Neural cell (in vitro differentiated cells): ENCODE results near the gene FCHSD1. TPM values are rescaled to one million over a fixed set of nuclear protein-coding genes. Genes with fewer than 3 reads are reported as not detected.

ENCODE experiments used
- H2AFZ ChIP-seq: fragments of 200-600, 300-800 bp; sonication (generic), shearing (Covaris generic); 2 replicates; pipeline ENCODE4 v1.6.0; 2014; ENCODE audit warnings: low read depth, mild to moderate bottlenecking, antibody characterized with exemption, low read length, moderate library complexity
- H3F3A ChIP-seq: fragments of 200-600 bp; shearing (Covaris generic); 2 replicates; pipeline ENCODE4 v1.6.1; 2016; ENCODE audit warnings: mild to moderate bottlenecking, moderate library complexity, mixed read lengths, antibody characterized with exemption, low read length; ENCODE audit not compliant: insufficient read depth, poor library complexity, severe bottlenecking
- H3K27ac ChIP-seq: fragments of 200-600, 300-800 bp; sonication (generic), shearing (Covaris generic); 2 replicates; pipeline ENCODE4 v1.5.1; 2014; ENCODE audit warnings: mild to moderate bottlenecking, low read length, moderate library complexity
- H3K27me3 ChIP-seq: fragments of 300-800, 200-600 bp; sonication (generic), shearing (Covaris generic); 2 replicates; pipeline ENCODE4 v1.6.0; 2014; ENCODE audit warnings: mild to moderate bottlenecking, low read depth, low read length, moderate library complexity; ENCODE audit not compliant: insufficient read depth
- H3K36me3 ChIP-seq: fragments of 300-800, 200-600 bp; sonication (generic), shearing (Covaris generic); 2 replicates; pipeline ENCODE4 v1.5.1; 2014; ENCODE audit warnings: mild to moderate bottlenecking, antibody characterized with exemption, low read length, moderate library complexity; ENCODE audit not compliant: insufficient read depth
- H3K4me2 ChIP-seq: fragments of 300-800, 200-600 bp; sonication (generic), shearing (Covaris generic); 2 replicates; pipeline ENCODE4 v1.6.0; 2014; ENCODE audit warnings: mild to moderate bottlenecking, low read length
- H3K4me3 ChIP-seq: fragments of 300-800, 200-600 bp; sonication (generic), shearing (Covaris generic); 2 replicates; pipeline ENCODE4 v1.5.1; 2014; ENCODE audit warnings: mild to moderate bottlenecking, low read length, moderate library complexity
- H3K79me2 ChIP-seq: fragments of 200-600 bp; shearing (Covaris generic); replicated peaks from 2 replicates; pipeline ENCODE4 v1.6.0; 2014; ENCODE audit warnings: mild to moderate bottlenecking, low read length, moderate library complexity; ENCODE audit not compliant: insufficient read depth
- H3K9ac ChIP-seq: fragments of 300-800, 200-600 bp; sonication (generic), shearing (Covaris generic); 2 replicates; pipeline ENCODE4 v1.6.1; 2016; ENCODE audit warnings: mild to moderate bottlenecking, low read length, mixed read lengths
- H3K9me2 ChIP-seq: fragments of 200-600 bp; shearing (Covaris generic); 2 replicates; pipeline ENCODE4 v1.6.1; 2016; ENCODE audit warnings: mild to moderate bottlenecking, low read length, mixed read lengths; ENCODE audit not compliant: insufficient read depth
- H3K9me3 ChIP-seq: fragments of 200-600, 300-800 bp; sonication (generic), shearing (Covaris generic); 2 replicates; pipeline ENCODE4 v1.6.1; 2016; ENCODE audit warnings: mild to moderate bottlenecking, mixed run types, low read length, moderate library complexity, mixed read lengths
- H4K20me1 ChIP-seq: fragments of 200-600 bp; shearing (Covaris generic); 2 replicates; pipeline ENCODE4 v1.6.1; 2016; ENCODE audit warnings: mild to moderate bottlenecking, mixed run types; ENCODE audit not compliant: insufficient read depth
- CTCF ChIP-seq: fragments of 450-650 bp; IDR thresholded peaks from 2 replicates; pipeline ENCODE4 v1.5.1; 2014; ENCODE audit warnings: antibody characterized with exemption, mild to moderate bottlenecking, moderate library complexity; ENCODE audit not compliant: poor library complexity, severe bottlenecking
- EP300 ChIP-seq: fragments of 450-650 bp; conservative IDR thresholded peaks from 2 replicates; pipeline ENCODE4 v1.6.1; 2014; ENCODE audit warnings: antibody characterized with exemption, mild to moderate bottlenecking, moderate library complexity; ENCODE audit not compliant: poor library complexity, severe bottlenecking
- EZH2 ChIP-seq: fragments of 200-600, 300-800 bp; shearing (Covaris generic), sonication (generic); IDR thresholded peaks from 2 replicates; pipeline ENCODE4 v1.6.1; 2014; ENCODE audit warnings: antibody characterized with exemption, low read length, borderline replicate concordance, mild to moderate bottlenecking; ENCODE audit not compliant: insufficient read depth, poor library complexity, severe bottlenecking
- MXI1 ChIP-seq: fragments of 450-650 bp; conservative IDR thresholded peaks from 2 replicates; pipeline ENCODE4 v1.6.1; 2014; ENCODE audit warnings: antibody characterized with exemption, mild to moderate bottlenecking; ENCODE audit not compliant: poor library complexity, severe bottlenecking
- POLR2AphosphoS5 ChIP-seq: IDR thresholded peaks from 2 replicates; pipeline ENCODE4 v1.6.1; 2012
- RAD21 ChIP-seq: fragments of 450-650 bp; conservative IDR thresholded peaks from 2 replicates; pipeline ENCODE4 v1.6.1; 2014; ENCODE audit warnings: antibody characterized with exemption, mild to moderate bottlenecking, moderate library complexity
- REST ChIP-seq: IDR thresholded peaks from 2 replicates; pipeline ENCODE4 v1.6.1; 2012; ENCODE audit warnings: borderline replicate concordance
- SMC3 ChIP-seq: fragments of 450-650 bp; conservative IDR thresholded peaks from 2 replicates; pipeline ENCODE4 v1.6.1; 2014; ENCODE audit warnings: antibody characterized with exemption, mild to moderate bottlenecking, moderate library complexity; ENCODE audit not compliant: poor library complexity
- TAF1 ChIP-seq: IDR thresholded peaks from 2 replicates; pipeline ENCODE4 v1.6.1; 2012; ENCODE audit warnings: low read depth
- polyA plus RNA-seq: library from polyadenylated mRNA; depleted of rRNA; stranded (reverse); fragments of >200 nt; gene quantifications from 2 replicates; pipeline ENCODE4 v1.2.3, GENCODE V29; 2014

The FCHSD1 gene
- polyA plus RNA-seq, 1 donor from 2014 or later, result 3.9 TPM

- H3K36me3 ChIP-seq, result no peaks in the 10 kb centered on the region
- no peaks in the 10 kb centered on the region for H3F3A ChIP-seq
- H4K20me1 ChIP-seq, result no peaks in the 10 kb centered on the region
- no peaks in the 10 kb centered on the region for H3K79me2 ChIP-seq
- H3K9ac ChIP-seq, result no peak overlapping the region
- H2AFZ ChIP-seq, result no peak overlapping the region
- TF ChIP-seq TAF1 (no peak), POLR2AphosphoS5 (no peak), EP300 (no peak), MXI1 (no peak), EZH2 (no peak), RAD21 (no peak), REST (no peak), CTCF (no peak), SMC3 (no peak)
- H3K9me3 ChIP-seq, result no peaks in the 10 kb centered on the region
- no peaks in the 10 kb centered on the region for H3K9me2 ChIP-seq
- no peaks in the 10 kb centered on the region for H3K27me3 ChIP-seq
- H3K27ac ChIP-seq, result no peak overlapping the region
- no peak overlapping the region for H3K4me3 ChIP-seq
- H3K4me2 ChIP-seq, result no peak overlapping the region
These were observed 9.5 kb downstream of the FCHSD1 start for GRCh38 chr5:141641634-141642267.

GRCh38 chr5:141640698-141641097 is 10.5 kb downstream of the FCHSD1 start:
- Histone ChIP-seq H3K9ac (no peak overlapping the region), H3K4me3 (no peak overlapping the region), H3K4me2 (no peak overlapping the region), H4K20me1 (no peaks in the 10 kb centered on the region), H3K9me2 (no peaks in the 10 kb centered on the region), H2AFZ (no peak overlapping the region), H3K27ac (no peak overlapping the region), H3K36me3 (no peaks in the 10 kb centered on the region), H3K27me3 (no peaks in the 10 kb centered on the region), H3K9me3 (no peaks in the 10 kb centered on the region), H3K79me2 (peaks cover 9% of the 10 kb centered on the region), H3F3A (no peaks in the 10 kb centered on the region)
- TF ChIP-seq MXI1 (no peak), REST (no peak), POLR2AphosphoS5 (no peak), CTCF (no peak), EZH2 (no peak), SMC3 (no peak), TAF1 (no peak), RAD21 (no peak), EP300 (no peak)
